GM19328 (cell line): ENCODE data around the gene CDX2.

Experiments used
- ATAC-seq: cut with Tn5 transposase; IDR thresholded peaks from one replicate; pipeline ENCODE4 v1.9.1; 2021; ENCODE audit warnings: mild to moderate bottlenecking, moderate library complexity; ENCODE audit not compliant: unreplicated experiment

The CDX2 gene

DNA sequence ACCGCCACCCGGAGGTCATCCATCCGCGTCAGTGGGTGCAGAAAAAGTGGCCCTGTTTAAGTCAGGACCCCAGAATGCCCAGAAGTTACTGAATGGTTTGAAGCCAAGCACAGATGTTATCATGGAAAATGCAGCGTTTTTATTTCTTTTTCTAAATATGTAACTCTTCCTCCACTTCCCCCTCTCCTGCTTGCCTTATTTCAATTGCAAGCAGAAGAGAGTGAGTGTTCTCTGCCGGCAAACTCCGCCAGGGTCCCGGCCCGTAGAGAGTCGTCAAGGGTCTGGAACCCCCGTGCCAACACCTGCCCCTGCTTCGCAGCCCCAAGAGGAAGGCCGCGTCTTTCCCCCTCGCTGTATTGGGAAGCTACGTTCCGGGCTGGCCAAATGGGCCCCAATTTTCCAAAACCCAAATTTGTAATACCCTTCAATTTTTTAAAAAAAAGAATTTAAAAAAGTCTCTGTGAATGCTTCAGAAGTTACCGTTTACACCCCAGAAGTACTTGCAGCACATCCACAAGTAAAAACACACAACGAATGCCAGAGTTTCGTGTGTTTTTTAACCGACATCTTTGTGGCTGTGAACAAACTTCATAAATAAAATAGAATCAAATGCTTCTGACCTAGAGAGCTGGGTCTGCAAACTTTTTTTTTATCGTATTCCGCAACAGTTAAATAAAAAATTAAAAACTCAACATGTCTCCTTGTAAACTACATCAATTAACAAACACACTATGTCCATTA lies 50.0 kb downstream of the CDX2 start:
- no peak for ATAC-seq

DNA sequence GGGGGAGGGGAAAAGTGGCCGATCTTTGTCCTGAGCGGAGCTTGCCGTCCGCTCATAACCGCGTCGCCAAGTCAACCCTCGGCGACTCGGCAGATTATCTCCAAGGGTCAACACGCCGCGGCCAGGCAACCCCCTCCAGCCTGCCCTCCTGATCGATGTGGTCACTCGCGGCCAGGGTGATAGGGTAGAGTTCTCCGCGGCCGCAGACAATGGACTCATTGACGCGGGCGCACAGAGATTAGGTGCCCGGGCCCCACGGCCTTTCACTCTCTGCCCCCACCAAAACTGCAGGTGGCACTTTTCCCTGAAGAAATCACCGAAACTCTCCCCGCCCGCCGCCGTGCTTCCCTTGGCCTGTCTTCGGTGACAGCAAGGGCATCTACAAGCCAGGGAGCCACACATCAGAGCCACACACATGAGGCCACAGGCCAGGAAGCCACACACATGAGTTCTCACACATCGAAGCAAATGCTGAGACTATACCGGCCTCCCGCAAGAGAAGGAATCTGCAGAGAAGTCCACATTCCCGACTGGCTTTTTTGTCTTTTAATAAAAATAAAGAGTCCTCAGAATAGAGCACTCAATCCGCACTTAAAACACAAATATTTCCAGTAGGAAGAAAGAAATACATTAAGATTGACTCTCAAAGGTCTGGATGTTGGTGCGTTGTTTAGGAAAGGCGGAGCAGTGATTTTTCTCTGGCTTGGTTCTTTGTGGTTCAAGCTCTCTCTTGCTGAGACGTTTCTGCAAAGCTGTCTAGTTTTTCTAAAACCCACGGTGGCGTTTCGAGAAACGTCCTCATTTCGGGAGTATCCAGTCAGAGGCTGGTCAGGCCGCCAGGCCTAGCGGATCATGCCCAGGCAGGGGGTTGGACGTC lies 50.8 kb downstream of the CDX2 start:
- ATAC-seq: no peak

DNA sequence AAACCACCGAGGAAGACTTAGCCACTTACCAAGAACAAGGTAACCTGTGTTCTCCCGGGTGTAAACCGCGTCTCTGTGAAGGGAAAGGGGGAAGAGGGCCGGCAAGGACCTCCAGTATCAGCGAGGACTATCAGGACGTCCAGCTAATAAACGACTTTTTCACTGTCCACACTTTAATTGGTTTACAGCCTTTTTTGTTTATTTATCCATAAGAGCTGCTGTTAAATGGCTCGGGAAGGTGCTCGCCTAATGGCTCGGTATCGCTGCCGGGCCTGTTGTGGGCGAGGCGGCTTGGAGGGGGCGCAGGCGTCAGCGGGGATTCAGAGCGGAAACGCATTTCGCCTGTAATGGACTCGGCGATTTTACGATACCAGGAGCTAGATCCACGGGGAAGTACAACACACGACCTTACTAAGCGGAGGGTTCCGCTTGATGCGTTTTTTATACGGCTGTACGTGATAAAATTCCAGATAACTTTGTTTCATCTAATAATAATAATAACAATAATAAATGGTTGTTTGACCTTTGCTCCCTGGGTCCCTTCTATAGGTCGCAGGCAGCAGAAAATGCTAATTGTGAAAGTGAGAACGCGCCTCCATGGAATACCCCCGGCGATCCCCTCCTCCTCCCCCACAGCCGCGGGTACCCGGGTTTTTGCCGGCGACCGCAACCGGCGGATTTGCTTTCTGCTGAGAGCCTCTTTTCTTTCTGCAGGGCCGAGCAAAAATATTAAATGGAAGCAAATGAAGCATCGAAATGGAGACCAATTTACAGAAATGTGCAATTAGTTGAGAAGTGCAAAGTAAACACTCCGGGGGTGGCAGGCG lies 51.8 kb downstream of the CDX2 start:
- ATAC-seq: no peak

DNA sequence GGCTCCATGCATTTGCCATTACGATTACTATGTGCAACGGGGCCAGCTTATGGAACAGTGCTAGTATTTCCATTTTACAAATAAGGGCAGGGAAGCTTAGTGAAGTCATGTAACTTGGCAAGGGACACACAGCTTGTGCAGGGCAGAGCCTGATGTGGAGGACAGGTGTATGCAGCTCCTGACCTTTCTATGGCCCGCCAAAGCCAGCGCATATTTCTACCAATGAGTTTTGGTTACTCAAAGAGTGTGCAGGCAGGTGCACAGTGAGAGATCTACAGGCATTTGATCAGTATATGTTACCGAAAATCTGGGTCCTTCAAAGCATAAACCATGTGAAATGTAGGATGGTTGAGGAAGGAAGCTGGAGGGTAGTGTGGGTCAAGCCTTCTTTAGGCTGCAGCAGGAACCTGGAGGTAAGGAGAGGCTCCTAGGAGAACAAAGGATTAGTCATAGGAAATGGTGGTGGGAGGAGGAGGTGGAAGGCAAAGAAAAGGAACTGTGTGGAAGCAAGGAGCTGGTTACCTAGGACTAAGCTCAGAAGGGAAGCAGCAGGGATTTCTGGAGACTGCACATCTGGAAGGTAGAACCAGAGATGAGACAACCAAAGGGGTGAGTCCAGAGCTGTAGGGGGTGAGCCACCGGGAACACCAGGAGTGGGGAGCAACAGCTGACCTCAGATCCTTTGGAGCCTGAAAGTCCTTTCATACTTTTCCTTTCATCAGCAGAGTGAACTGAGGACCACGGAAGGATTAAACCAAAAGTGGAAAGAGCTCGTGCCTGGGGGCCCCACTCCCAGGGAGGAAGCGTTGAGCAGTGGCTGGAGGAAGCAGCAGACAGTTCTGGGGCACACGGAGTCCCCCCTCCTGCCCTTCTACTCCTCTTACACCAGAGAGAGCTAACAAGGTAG lies 53.6 kb downstream of the CDX2 start:
- ATAC-seq: no peak

DNA sequence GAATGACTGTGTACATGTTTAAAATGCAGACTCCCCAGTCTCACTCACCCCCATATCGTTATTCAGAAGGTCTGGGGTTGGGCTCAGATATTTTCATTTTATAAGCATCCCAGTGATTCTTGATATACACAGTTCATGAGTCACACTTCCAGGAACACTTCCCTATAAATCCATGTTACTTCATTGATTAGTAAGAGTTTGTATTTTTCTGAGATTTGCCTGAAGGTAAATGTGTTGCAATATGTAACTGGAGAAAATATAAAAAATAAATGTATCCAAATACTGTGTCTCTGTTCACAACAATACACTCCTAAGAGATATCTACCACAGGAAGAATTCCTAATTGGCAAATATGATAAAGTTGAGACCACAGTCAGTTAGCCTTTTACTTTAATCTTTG lies 56.0 kb downstream of the CDX2 start:
- no peak for ATAC-seq

DNA sequence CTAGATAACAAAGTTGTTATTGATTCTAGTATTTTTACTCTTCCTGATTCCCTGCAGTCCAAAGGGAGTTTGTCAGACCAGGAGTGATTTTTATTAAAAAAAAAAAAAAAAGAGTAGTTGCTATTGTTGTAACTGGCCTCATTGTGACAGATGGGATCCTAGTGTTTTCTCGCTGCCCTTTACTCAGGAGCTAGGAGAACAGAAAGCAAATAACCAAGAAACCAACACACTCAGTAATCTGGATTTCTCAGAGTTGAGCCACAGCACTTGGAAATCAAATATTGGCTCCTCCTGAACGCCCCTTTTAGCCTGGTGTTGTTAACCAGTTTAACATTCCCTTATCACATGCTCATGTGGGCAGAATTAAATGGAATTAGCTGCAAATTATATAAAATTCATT lies 57.6 kb downstream of the CDX2 start:
- no peak for ATAC-seq
